ENCODE data around the gene EEPD1.

GRCh38 chr7:36145686-36146085 is 7.4 kb upstream of the EEPD1 start:
- no peak for TF ChIP-seq POLR2A (IDR thresholded peaks at IDR 0.05)
- TF ChIP-seq EP300 (IDR thresholded peaks at IDR 0.05) = no peak
- no peak for TF ChIP-seq CTCF (IDR thresholded peaks at IDR 0.05)

Data from ovary (tissue), 3 donors.